GM18870 (cell line): ENCODE data around the gene MIA3.

ENCODE experiments used
- ATAC-seq: cut with Tn5 transposase; IDR thresholded peaks from one replicate; pipeline ENCODE4 v1.9.1; 2021; ENCODE audit warnings: moderate library complexity; ENCODE audit not compliant: unreplicated experiment

Gene MIA3

DNA sequence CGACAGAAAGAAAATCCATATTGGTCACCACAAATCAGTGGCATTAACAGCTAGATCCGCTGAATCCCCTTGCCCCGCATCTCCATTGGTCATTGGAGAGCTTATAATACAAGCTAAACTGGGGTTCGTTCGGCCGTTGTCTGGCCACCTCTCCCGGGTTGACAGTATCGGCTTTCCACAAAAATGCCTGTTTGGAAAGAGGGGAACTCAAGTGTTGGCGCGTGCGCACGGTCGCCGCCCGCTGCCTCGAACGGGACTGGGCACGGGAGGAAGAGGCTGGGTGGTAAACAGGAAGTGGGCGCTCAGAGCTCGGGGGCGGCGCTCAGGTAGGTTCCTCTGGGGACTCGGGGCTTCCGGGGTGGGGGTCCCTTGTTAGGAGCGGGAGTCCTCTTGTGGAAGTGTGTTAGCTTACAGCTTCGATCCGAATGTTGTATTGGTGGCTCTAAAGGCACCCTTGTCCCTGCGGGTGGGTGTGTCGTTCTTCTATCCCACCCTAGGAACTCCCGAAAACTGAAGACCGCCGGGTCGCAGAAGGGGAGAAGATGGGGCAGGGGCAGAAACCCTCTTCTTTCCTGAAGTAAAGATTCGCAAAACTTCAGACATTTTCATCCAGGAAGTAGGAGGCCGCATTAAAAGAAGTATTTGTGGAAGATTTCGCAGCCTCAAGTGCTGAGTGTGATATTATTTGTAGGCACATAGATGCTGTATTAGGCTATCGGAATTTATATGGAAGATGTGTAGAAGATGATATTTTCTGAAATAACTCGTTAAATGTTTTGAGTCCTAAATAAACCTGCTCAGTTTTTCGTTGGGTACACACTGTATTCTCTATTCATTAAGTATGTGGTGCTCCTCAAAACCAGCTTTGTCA is 95.4 kb downstream of the MIA3 start:
- peak; percentile 58 for ATAC-seq

DNA sequence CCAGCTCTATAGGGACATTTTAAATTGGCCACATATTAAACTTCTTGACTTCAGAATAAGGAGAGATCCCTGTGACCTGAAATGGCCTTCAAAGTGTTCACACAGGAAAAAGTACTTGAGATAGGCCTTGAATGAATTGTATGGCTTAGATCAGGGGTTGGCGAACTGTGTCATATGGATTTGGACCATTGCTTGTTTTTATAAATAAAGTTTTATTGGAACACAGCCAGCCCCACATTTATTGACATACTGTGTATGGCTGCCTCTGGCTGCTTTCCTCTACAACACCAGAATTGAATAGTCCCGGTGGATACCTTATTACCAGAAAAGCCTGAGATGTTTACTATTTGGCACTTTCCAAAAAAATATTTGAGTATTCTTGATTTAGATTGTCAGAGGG is 98.5 kb downstream of the MIA3 start:
- no peak for ATAC-seq
